Activated naive CD4-positive, alpha-beta T cell treated with anti-CD3 and anti-CD28 coated beads, Interleukin-2, amount 10 ng/mL, durations not matched to agents 5 hours and 36 hours (primary cell): ENCODE measurements around the gene RERE. TPM values are rescaled to one million over a fixed set of nuclear protein-coding genes. Genes with fewer than 3 reads are reported as not detected.

ENCODE experiments used
- microRNA-seq: library from miRNA; unstranded; fragments of <30 nt; microRNA quantifications from one replicate; pipeline ENCODE4 v1.2.0, GENCODE V29; 2022; ENCODE audit warnings: borderline microRNAs expressed, borderline replicate concordance
- total RNA-seq, 2 experiments: library from RNA; stranded (reverse); gene quantifications; one replicate each; pipeline ENCODE4 v1.2.3, GENCODE V29; 2021

Gene RERE
- 100 to 1,000 TPM; 103 TPM for total RNA-seq

GRCh38 chr1:8817412-8818324, at the start of gene RERE:
RERE (minus strand) TSS chr1:8817640.

GRCh38 chr1:8317647-8318381, 499.6 kb downstream of the RERE start, which contains the start of gene SLC45A1:
SLC45A1 (plus strand) TSS chr1:8318114; CDS start chr1:8324330, 6,216 bp downstream.

Small RNA genes within 50 kb of the gene (microRNA-seq; reads per million reads assigned to microRNA genes)
- gene MIR6728, result not detected

Other genes with a start within 250 kb of the RERE start
- gene ENO1, start 61.0 kb upstream of the RERE start, total RNA-seq, result 1,000 to 10,000 TPM; 2,678 to 2,781 TPM
- gene CA6, start 128.2 kb upstream of the RERE start, total RNA-seq, result 1 to 10 TPM; 2.1 to 2.4 TPM
- not detected for gene SLC2A7, start 208.8 kb upstream of the RERE start, total RNA-seq